Lung (tissue), 12 donors: ENCODE measurements around the gene ZFR2. TPM values are rescaled to one million over a fixed set of nuclear protein-coding genes. Genes with fewer than 3 reads are reported as not detected.

Source experiments
- ATAC-seq: fragments of 200-7000 bp; cut with Tn5 transposase; one replicate; pipeline ENCODE4 v1.9.1; 2020; ENCODE audit warnings: moderate number of reproducible peaks; ENCODE audit not compliant: insufficient read depth, low FRiP score
- DNase-seq, 3 donors: peaks; one replicate each; pipeline ENCODE4 v3.0.0-alpha.2; 2013 to 2017
- H3K27ac ChIP-seq, 2 donors: one replicate each; pipeline ENCODE4 v1.5.1; 2013; ENCODE audit warnings: mild to moderate bottlenecking in 2 of 2, moderate library complexity in 2 of 2, control low read depth in 1 of 2, inconsistent platforms in 1 of 2, low read depth in 1 of 2, low read length in 1 of 2
- H3K27me3 ChIP-seq, 3 donors: one replicate each; pipeline ENCODE4 v1.5.1; 2013; ENCODE audit warnings: low read length in 2 of 3; ENCODE audit not compliant: control insufficient read depth in 3 of 3, insufficient read depth in 3 of 3
- H3K36me3 ChIP-seq, 4 donors: one replicate each; pipeline ENCODE4 v1.5.1; 2013; ENCODE audit warnings: low read length in 4 of 4, mild to moderate bottlenecking in 1 of 4, moderate library complexity in 1 of 4; ENCODE audit not compliant: control insufficient read depth in 4 of 4, insufficient read depth in 4 of 4
- H3K4me1 ChIP-seq, 5 donors: one replicate each; pipeline ENCODE4 v1.5.1; 2013; ENCODE audit warnings: low read length in 5 of 5, mild to moderate bottlenecking in 2 of 5, moderate library complexity in 1 of 5; ENCODE audit not compliant: control insufficient read depth in 5 of 5, insufficient read depth in 5 of 5
- H3K4me3 ChIP-seq: one replicate; pipeline ENCODE4 v1.5.1; 2013; ENCODE audit warnings: mild to moderate bottlenecking, control low read depth, moderate library complexity
- H3K9ac ChIP-seq, 2 donors: one replicate each; pipeline ENCODE4 v1.5.1; 2013; ENCODE audit warnings: low read length in 2 of 2, control low read depth in 1 of 2; ENCODE audit not compliant: insufficient read depth in 1 of 2
- H3K9me3 ChIP-seq, 4 donors: one replicate each; pipeline ENCODE4 v1.5.1; 2013; ENCODE audit warnings: low read length in 3 of 4, mild to moderate bottlenecking in 1 of 4, moderate library complexity in 1 of 4; ENCODE audit not compliant: control insufficient read depth in 4 of 4, insufficient read depth in 3 of 4
- WGBS, 2 donors: extraction: QIAGEN DNeasy Blood & Tissue Kit; methylation state at CpG; one replicate each; pipeline ENCODE4 v1.1.7; 2013; 5-methylcytosine and 5-hydroxymethylcytosine counted together
- polyA plus RNA-seq, 2 donors: library from polyadenylated mRNA; stranded (reverse); fragments of 200-250 nt; gene quantifications; one replicate each; pipeline ENCODE4 v1.2.1, GENCODE V29; 2013
- total RNA-seq, 2 donors: library from RNA; depleted of rRNA in 1 of 2; stranded (reverse); fragments of >200 nt in 1 of 2; gene quantifications; one replicate each; pipeline ENCODE4 v1.2.1, GENCODE V29; 2014 to 2021
- TF ChIP-seq, protein P1 (sequence below): IDR thresholded peaks from 2 replicates; pipeline ENCODE4 v1.5.1; 2012; ENCODE audit warnings: mild to moderate bottlenecking; ENCODE audit errors: control extremely low read depth, extremely low read depth
- donor health status: control.
- donor health status: control.
- donor health status: Bipolar disorder and iron deficiency.
- donor health status: healthy.
- donor health status: DM: yes; HTN: yes; CAD: no.

Gene ZFR2
- total and polyA plus RNA-seq, 4 donors, result 0.05 to 0.34 (median 0.19) TPM

DNA sequence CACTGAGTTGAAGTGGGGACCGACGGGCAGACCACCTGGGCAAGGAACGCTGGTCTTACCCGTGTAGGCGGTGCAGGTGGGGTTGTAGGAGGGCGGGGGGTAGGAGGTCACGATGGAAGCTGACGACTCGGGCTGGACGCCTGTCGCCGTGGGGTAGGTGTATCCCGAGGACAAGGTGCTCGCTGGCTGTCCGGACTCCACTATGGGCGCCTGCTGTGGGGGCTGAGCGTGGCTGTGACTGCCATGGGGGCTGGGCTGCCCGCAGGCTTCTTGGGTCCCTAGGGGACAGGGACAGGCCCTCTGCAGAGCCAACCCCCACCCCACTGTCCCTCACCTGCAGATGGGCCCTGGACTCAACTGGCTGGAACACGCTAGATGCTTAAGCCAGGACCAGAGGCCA is 37.2 kb downstream of the ZFR2 start:
- no peak overlapping the region for H3K4me3 ChIP-seq
- no peaks in the 10 kb centered on the region for H3K36me3 ChIP-seq
- peaks cover 0 to 2% (median 0%) of the 10 kb centered on the region in 5 donors for H3K4me1 ChIP-seq
- H3K9me3 ChIP-seq, result peaks cover 0 to 3% (median 0%) of the 10 kb centered on the region in 4 donors
- ATAC-seq, result no peak
- peaks cover 0 to 5% (median 3%) of the 10 kb centered on the region in 3 donors for H3K27me3 ChIP-seq
- no peak overlapping the region for H3K9ac ChIP-seq
- TF ChIP-seq, protein P1, sequence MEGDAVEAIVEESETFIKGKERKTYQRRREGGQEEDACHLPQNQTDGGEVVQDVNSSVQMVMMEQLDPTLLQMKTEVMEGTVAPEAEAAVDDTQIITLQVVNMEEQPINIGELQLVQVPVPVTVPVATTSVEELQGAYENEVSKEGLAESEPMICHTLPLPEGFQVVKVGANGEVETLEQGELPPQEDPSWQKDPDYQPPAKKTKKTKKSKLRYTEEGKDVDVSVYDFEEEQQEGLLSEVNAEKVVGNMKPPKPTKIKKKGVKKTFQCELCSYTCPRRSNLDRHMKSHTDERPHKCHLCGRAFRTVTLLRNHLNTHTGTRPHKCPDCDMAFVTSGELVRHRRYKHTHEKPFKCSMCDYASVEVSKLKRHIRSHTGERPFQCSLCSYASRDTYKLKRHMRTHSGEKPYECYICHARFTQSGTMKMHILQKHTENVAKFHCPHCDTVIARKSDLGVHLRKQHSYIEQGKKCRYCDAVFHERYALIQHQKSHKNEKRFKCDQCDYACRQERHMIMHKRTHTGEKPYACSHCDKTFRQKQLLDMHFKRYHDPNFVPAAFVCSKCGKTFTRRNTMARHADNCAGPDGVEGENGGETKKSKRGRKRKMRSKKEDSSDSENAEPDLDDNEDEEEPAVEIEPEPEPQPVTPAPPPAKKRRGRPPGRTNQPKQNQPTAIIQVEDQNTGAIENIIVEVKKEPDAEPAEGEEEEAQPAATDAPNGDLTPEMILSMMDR, result no peak
- WGBS, 2 donors, result 65 to 75% methylated on average over 19 of the region's 19 CpGs
- no peak for DNase-seq
- no peak overlapping the region for H3K27ac ChIP-seq

DNA sequence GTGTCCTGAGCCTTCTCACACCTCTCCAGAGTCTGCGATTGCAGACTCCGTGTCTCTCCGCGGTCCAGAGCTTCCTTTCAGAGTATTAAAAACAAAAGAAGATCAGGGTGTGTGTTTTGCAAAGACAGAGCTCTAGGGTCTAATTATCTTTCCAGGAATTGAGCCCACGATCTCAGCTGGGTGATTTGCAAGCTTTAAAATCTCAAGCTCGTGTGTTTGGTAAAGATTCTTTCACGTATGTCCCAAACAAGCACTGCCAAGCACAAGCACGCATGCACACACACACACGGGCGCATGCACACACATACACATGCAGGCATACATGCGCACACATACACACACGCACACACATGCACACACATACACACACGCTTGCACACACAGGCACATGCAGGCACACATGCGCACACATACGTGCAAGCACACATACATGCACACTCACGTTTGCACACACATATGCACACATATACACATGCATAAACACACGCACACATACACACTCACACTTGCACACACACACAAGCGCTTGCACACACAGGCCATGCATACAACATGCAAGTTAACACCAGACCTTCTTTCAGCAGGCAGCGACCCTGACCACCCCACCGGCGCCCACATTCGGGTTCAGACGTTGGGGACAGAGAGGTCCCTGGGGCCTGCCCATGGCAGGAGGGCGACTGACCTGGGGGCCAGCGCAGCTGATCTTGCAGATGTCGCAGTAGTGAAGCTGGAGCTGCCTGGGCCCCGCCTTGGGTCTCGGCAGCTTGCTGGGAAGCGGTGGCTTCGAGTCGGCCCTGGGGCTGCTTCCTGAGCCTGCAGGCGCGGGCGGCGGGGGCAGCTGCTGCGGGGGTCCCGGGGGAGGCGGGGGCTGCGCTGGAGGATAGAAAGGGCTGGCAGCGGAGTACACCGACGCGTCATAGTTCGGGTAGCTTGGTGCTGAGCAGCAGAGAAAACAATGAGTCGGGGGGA is 37.9 kb downstream of the ZFR2 start:
- Histone ChIP-seq H3K4me1 (peaks cover 0 to 2% (median 0%) of the 10 kb centered on the region in 5 donors), H3K9ac (no peak overlapping the region), H3K4me3 (no peak overlapping the region), H3K9me3 (peaks cover 0 to 3% (median 0%) of the 10 kb centered on the region in 4 donors), H3K27ac (no peak overlapping the region), H3K36me3 (no peaks in the 10 kb centered on the region), H3K27me3 (peaks cover 0 to 5% (median 3%) of the 10 kb centered on the region in 3 donors)
- DNase-seq, result no peak
- TF ChIP-seq, protein P1, result no peak
- WGBS, 2 donors, result 67 to 72% methylated on average over 45 of the region's 45 CpGs
- no peak for ATAC-seq

DNA sequence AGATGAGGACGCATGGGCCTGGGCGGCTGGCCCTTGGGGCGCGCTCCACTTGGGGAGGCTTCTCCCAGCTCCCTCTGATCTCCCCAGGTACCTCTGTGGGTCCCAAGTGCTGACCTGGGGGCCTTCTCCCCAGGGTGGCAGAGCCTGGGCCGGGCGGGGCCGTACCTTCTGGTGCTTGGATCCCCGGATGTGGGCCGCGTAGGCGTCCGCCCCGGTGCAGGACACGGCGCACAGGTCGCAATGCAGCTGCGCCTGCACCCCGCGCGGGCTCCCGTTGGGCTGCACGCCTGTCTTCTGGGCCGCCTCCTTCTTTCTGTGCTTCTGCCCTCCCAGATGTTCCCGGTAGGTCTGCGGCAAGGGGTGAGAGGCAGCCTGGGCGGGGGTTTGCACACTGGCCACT is 41.5 kb downstream of the ZFR2 start:
- H3K27me3 ChIP-seq, result peaks cover 0 to 5% (median 3%) of the 10 kb centered on the region in 3 donors
- H3K36me3 ChIP-seq, result no peaks in the 10 kb centered on the region
- no peak for DNase-seq
- TF ChIP-seq, protein P1, result no peak
- 94 to 99% methylated on average over 26 of the region's 26 CpGs for WGBS, 2 donors
- no peak overlapping the region for H3K27ac ChIP-seq
- H3K4me3 ChIP-seq, result no peak overlapping the region
- H3K4me1 ChIP-seq, result peaks cover 0 to 2% (median 0%) of the 10 kb centered on the region in 5 donors
- no peak overlapping the region for H3K9ac ChIP-seq
- no peak for ATAC-seq
- peaks cover 0 to 3% (median 0%) of the 10 kb centered on the region in 4 donors for H3K9me3 ChIP-seq
